ENCODE data around the gene MAS1.
"Not testable (repeated sequence)": the region's sequence is repeated elsewhere in the genome, so short reads cannot be mapped to it uniquely, and the experiment has no call there.

MAS1 gene

DNA sequence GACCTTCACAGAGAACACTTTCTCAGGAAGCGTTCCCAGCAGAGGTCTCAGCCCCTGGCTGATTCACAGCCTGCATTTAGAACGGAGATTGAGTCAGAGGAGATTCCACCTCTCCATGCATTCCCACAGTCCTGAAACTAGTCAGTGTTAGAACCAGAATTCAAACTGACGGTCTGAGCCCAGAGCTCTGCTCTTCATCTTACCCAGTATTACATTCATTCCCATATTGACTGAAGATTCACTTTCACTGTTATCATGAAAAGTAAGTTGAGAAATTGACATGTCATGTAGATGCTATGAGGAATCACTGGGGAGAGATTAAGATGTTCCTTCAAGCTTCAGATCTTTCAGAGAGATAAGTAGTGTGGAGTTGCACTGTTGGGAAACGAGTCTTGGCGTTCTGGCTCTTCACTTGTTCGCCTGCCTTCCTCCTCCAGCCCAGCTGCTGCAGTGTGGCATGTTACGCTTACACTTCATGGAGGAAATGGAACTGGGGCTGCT is 28.3 kb downstream of the MAS1 start:
- DNase-seq (ENCODE audit: low spot score): no peak

DNA sequence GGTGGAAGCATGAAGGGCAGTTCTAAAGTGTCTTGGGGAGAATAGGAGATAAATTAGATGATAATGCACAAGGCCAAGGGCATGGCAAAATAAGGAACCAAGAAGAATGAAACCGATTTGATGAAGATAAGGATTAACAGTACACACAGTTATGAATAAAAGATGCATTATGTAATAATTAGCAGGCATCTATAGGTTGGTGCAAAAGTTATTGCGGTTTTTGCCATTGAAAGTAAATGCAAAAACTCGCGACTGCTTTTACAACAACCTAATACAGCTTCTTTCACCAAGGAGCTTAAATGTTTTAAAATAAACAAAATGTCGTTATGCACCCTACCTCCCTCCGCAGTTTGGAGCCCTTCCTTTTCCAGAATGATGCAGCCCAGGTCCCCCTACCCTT is 29.0 kb downstream of the MAS1 start:
- no peak for DNase-seq (ENCODE audit: low spot score)

DNA sequence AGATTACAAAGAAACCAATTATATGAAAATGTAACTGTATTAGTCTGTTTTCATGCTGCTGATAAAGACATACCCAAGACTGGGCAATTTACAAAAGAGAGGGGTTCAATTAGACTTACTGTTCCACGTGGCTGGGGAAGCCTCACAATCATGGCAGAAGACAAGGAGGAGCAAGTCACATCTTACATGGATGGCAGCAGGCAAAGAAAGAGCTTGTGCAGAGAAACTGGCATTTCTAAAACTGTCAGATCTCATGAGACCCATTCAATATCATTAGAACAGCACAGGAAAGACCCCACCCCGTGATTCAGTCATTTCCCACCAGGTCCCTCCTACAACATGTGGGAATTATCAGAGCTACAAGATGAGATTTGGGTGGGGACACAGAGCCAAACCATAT is 33.4 kb downstream of the MAS1 start:
- DNase-seq (ENCODE audit: low spot score): not testable (repeated sequence)

DNA sequence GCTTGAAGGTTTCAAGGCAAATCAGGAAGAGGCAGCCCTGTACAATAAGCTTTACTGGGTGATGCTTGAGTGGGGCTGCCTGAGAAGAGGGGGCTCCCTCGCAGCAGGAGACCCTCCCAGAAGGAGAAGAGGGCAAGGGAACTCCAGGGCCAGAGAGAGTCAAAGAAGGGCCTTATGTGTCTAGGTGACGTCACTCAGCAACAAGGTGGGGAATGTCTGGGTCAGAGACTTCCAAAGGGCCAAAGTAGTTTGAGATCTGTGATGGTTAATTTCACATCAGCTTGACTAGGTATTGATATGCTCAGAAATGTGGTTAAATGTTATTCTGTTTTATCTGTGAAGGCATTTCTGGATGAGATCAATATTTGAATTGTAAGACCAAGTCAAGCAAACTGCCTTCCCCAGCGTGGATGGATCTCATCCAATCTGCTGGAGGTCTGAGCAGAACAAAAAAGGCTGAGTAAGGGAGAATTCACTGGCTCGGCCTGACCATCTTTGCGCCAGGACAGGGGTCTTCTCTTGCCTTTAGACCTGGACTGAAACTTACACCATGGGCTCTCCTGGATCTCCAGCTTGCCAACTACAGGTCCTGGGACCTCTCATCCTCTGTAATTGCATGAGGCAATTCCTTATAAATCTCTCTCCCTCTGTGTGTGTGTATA is 35.9 kb downstream of the MAS1 start:
- no peak for DNase-seq (ENCODE audit: low spot score)

GRCh38 chr6:159929819-159930218 is 39.0 kb downstream of the MAS1 start:
- no peak for DNase-seq (ENCODE audit: low spot score)

GRCh38 chr6:159931112-159931511 is 40.3 kb downstream of the MAS1 start:
- no peak for DNase-seq (ENCODE audit: low spot score)

DNA sequence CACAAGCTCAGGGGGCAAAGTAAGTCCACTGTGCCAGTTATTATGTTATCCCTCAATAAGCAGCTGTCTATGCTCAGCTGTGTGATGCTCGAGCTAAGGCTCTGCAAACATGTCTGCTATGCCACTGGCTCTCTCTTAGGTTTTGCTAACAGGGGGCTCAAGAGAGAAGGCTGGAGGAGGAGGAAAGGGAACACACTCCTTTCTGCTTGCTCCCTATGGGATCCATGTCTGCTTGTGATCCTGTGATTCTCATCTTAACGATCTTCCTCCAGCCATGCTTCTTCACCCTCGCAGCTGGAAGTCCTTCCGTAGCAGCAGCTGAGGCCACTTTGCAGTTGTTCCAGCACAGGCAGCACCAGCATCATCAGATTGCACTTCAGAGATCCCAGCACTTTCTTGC is 41.1 kb downstream of the MAS1 start:
- DNase-seq (ENCODE audit: low spot score): no peak

- no peak for DNase-seq (ENCODE audit: low spot score)
Measured at GRCh38 chr6:159933077-159933476, 42.3 kb downstream of the MAS1 start.

GRCh38 chr6:159934181-159934580 is 43.4 kb downstream of the MAS1 start:
- DNase-seq (ENCODE audit: low spot score): no peak

DNA sequence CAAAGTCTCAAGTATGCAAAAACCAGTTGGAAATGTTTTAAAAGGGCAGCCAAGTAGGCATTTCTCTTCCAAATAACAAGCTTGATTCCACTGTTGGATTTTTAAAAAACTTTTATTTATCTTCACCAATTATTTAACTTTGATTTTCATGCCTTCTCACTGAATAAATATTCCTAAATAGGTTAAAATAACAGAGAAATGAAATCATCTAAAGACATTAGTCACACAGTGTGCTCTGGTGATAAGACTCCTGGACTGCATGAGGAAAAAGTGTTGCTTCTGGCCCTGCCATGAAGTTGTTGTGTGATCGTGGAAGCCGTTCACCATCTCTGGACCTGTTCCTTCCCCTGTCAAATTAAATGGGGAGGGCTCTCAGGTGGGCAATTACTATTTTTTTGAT is 44.3 kb downstream of the MAS1 start:
- no peak for DNase-seq (ENCODE audit: low spot score)

DNA sequence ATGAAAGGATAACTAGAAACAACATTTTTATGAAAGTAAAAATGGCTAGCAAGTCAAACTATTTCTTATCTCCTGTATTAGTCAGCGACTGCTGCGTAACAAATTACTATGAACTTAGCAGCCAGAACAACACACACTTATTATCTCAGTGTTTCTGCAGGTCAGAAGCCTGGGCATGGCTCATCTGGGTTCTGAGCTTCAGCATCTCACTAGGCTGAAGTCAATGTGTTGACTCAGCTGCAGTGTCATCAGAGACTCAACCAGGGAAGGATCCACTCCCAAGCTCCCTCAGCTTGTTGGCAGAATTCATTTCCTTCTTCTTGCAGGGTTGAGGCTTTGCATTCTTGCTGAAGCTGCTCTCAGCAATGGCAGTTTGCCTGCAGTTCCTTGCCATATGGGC is 44.8 kb downstream of the MAS1 start:
- peak; percentile 13 for DNase-seq (ENCODE audit: low spot score)

GRCh38 chr6:159939591-159940016 is 48.8 kb downstream of the MAS1 start:
- no peak for DNase-seq (ENCODE audit: low spot score)

Measured in AG08395 (cell line).